ENCODE measurements around the gene WDR47. TPM values are rescaled to one million over a fixed set of nuclear protein-coding genes. Genes with fewer than 3 reads are reported as not detected.
A peak's percentile ranks its signal among the peaks of the same experiment; 100 is the strongest.

The WDR47 gene
- total and polyA plus RNA-seq, 7 donors = 5.7 to 19.6 (median 14.2) TPM

- no peaks in the 10 kb centered on the region for H3K36me3 ChIP-seq (ENCODE audit: insufficient read depth in 1 of 2, low read depth in 1 of 2)
- H3K4me3 ChIP-seq = no peak overlapping the region
- no peaks in the 10 kb centered on the region for H3K4me1 ChIP-seq
- no peak overlapping the region for H3K27ac ChIP-seq
- no peak for DNase-seq
- no peak for ATAC-seq
- TF ChIP-seq CTCF (IDR thresholded peaks at IDR 0.05) = no peak
- no peaks in the 10 kb centered on the region for H3K9me3 ChIP-seq
- H3K27me3 ChIP-seq (ENCODE audit: insufficient read depth in 3 of 3, low read length in 2 of 3) = no peaks in the 10 kb centered on the region
- WGBS, 3 donors = 83 to 86% (median 83%) methylated on average over 6 of the region's 6 CpGs
- intact Hi-C loops (cut with DNase I) = loop anchor here in 1 of 2 donors (10.0 kb wide), 1 partner anchor 83 kb away; the partner anchor contains the start of gene CLCC1
Observed at GRCh38 chr1:109047339-109047738, 5.4 kb upstream of the WDR47 start.

GRCh38 chr1:109046671-109047070 lies 4.8 kb upstream of the WDR47 start:
- 76 to 84% (median 80%) methylated on average over 4 of the region's 4 CpGs for WGBS, 3 donors
- no peak overlapping the region for H3K4me3 ChIP-seq
- DNase-seq = no peak

GRCh38 chr1:109045595-109045994 lies 3.7 kb upstream of the WDR47 start:
- peaks cover 2% of the 10 kb centered on the region for H3K4me1 ChIP-seq
- no peak overlapping the region for H3K27ac ChIP-seq
- WGBS, 3 donors = 67 to 79% (median 74%) methylated on average over 1 of the region's 1 CpG
- TF ChIP-seq CTCF (IDR thresholded peaks at IDR 0.05) = no peak
- H3K27me3 ChIP-seq (ENCODE audit: insufficient read depth in 3 of 3, low read length in 2 of 3) = no peaks in the 10 kb centered on the region
- no peaks in the 10 kb centered on the region for H3K36me3 ChIP-seq (ENCODE audit: insufficient read depth in 1 of 2, low read depth in 1 of 2)
- intact Hi-C loops (cut with DNase I) = loop anchor here in 1 of 2 donors (10.0 kb wide), 1 partner anchor 81 kb away; the partner anchor contains the start of gene CLCC1
- no peak overlapping the region for H3K4me3 ChIP-seq
- no peaks in the 10 kb centered on the region for H3K9me3 ChIP-seq
- ATAC-seq = no peak
- DNase-seq = no peak

More at GRCh38 chr1:109046671-109047070, 4.8 kb upstream of the WDR47 start:
- Histone ChIP-seq H3K27me3 (ENCODE audit: insufficient read depth in 3 of 3, low read length in 2 of 3) (no peaks in the 10 kb centered on the region), H3K4me1 (no peaks in the 10 kb centered on the region), H3K9me3 (no peaks in the 10 kb centered on the region), H3K36me3 (ENCODE audit: insufficient read depth in 1 of 2, low read depth in 1 of 2) (no peaks in the 10 kb centered on the region), H3K27ac (no peak overlapping the region)
- intact Hi-C loops (cut with DNase I) = loop anchor here in 1 of 2 donors (10.0 kb wide), 1 partner anchor 82 kb away; the partner anchor contains the start of gene CLCC1
- no peak for TF ChIP-seq CTCF (IDR thresholded peaks at IDR 0.05)
- no peak for ATAC-seq

- no peaks in the 10 kb centered on the region for H3K36me3 ChIP-seq (ENCODE audit: insufficient read depth in 1 of 2, low read depth in 1 of 2)
- peak; percentile 11 to 47 (median 24) for ATAC-seq
- intact Hi-C loops (cut with DNase I) = loop anchor here (5.0 to 10.0 kb wide), 3 partner anchors 36 to 76 kb away; partner anchors contain the start of genes TMEM167B (in 2 of the 2), CLCC1 (in 1 of the 2) and TAF13 (in 1 of the 2)
- peaks cover 11% of the 10 kb centered on the region for H3K4me1 ChIP-seq
- 0 to 1% (median 1%) methylated on average over 39 to 44 of the region's 44 CpGs for WGBS, 3 donors
- H3K9me3 ChIP-seq = no peaks in the 10 kb centered on the region
- no peak for TF ChIP-seq CTCF (IDR thresholded peaks at IDR 0.05)
- peak overlapping the region; percentile 85 for H3K27ac ChIP-seq
- peak; percentile 31 to 60 for DNase-seq
- H3K4me3 ChIP-seq = peak overlapping the region; percentile 98
- H3K27me3 ChIP-seq (ENCODE audit: insufficient read depth in 3 of 3, low read length in 2 of 3) = no peaks in the 10 kb centered on the region
Observed at GRCh38 chr1:109040989-109041620, 797 bp downstream of the WDR47 start.
